HepG2 (cell line): ENCODE measurements around the gene DRAP1. TPM values are rescaled to one million over a fixed set of nuclear protein-coding genes. Genes with fewer than 3 reads are reported as not detected.

Source experiments
- ARID4A ChIP-seq: sonication (generic); formaldehyde crosslinking; IDR thresholded peaks from 2 replicates; pipeline ENCODE4 v1.5.0; 2020; ENCODE audit warnings: mild to moderate bottlenecking, missing genetic modification reagents, borderline replicate concordance
- GTF2F1 ChIP-seq: fragments of 150-350 bp; IDR thresholded peaks from 2 replicates; pipeline ENCODE4 v1.6.1; 2014; ENCODE audit warnings: low read length
- KAT8 ChIP-seq: IDR thresholded peaks from 2 replicates; pipeline ENCODE4 v1.6.1; 2016; ENCODE audit warnings: missing genetic modification reagents, missing compliant biosample characterization
- ZBTB14 ChIP-seq: sonication (generic); formaldehyde crosslinking; IDR thresholded peaks from 2 replicates; pipeline ENCODE4 v1.4.0; 2020; ENCODE audit warnings: missing genetic modification reagents
- ZNF224 ChIP-seq: sonication (generic); formaldehyde crosslinking; IDR thresholded peaks from 2 replicates; pipeline ENCODE4 v1.5.0; 2020; ENCODE audit warnings: mild to moderate bottlenecking, missing genetic modification reagents
- ZNF317 ChIP-seq: sonication (generic); formaldehyde crosslinking; IDR thresholded peaks from 2 replicates; pipeline ENCODE4 v1.5.0; 2020; ENCODE audit warnings: mild to moderate bottlenecking, missing genetic modification reagents
- ZNF713 ChIP-seq: sonication (generic); formaldehyde crosslinking; IDR thresholded peaks from 2 replicates; pipeline ENCODE4 v1.4.0; 2020; ENCODE audit warnings: mild to moderate bottlenecking, missing genetic modification reagents
- polyA plus RNA-seq, 8 experiments: library from polyadenylated mRNA; depleted of rRNA in 3 of 8; stranded (reverse) in 7 of 8; unstranded in 1 of 8; fragments of >200 nt; fragmentation: Illumina TruSeq in 4 of 8; extraction: Trizol in 4 of 8; gene quantifications; 2 replicates each; pipeline versions ENCODE4 v1.2.1 to v1.2.3, GENCODE V29; 2011 to 2016; ENCODE audit warnings: low read depth in 4 of 8, missing spikeins in 1 of 8, mixed read lengths in 1 of 8; ENCODE audit not compliant: insufficient read depth in 1 of 8
- total RNA-seq, 5 experiments: library from RNA; depleted of rRNA; stranded (reverse); fragments of >200 nt; fragmentation: Illumina TruSeq; extraction: Trizol; gene quantifications; 2 replicates each; pipeline ENCODE4 v1.2.3, GENCODE V29; 2016; ENCODE audit warnings: low read depth in 1 of 5
- TF ChIP-seq, protein P1 (sequence below): sonication (generic); formaldehyde crosslinking; IDR thresholded peaks from 2 replicates; pipeline ENCODE4 v1.5.0; 2020; ENCODE audit warnings: mild to moderate bottlenecking, missing genetic modification reagents, borderline replicate concordance

DRAP1 gene
- total and polyA plus RNA-seq, 2 of the 13 experiments (the other 11 are each of a cell fraction or from before 2014, with no cell fraction given), result 46.8 to 52.3 TPM

GRCh38 chr11:65891219-65892136 lies 27.7 kb upstream of the DRAP1 start (continued):
- TF ChIP-seq ARID4A (CRISPR knock-in tag) (no peak; the same call in 1 of the 2 replicates), ZNF713 (no peak), ZNF317 (CRISPR knock-in tag) (no peak), KAT8 (CRISPR knock-in tag) (peak; percentile 49), ZNF224 (CRISPR knock-in tag) (no peak), ZBTB14 (CRISPR knock-in tag) (no peak), GTF2F1 (no peak)
- TF ChIP-seq, protein P1, sequence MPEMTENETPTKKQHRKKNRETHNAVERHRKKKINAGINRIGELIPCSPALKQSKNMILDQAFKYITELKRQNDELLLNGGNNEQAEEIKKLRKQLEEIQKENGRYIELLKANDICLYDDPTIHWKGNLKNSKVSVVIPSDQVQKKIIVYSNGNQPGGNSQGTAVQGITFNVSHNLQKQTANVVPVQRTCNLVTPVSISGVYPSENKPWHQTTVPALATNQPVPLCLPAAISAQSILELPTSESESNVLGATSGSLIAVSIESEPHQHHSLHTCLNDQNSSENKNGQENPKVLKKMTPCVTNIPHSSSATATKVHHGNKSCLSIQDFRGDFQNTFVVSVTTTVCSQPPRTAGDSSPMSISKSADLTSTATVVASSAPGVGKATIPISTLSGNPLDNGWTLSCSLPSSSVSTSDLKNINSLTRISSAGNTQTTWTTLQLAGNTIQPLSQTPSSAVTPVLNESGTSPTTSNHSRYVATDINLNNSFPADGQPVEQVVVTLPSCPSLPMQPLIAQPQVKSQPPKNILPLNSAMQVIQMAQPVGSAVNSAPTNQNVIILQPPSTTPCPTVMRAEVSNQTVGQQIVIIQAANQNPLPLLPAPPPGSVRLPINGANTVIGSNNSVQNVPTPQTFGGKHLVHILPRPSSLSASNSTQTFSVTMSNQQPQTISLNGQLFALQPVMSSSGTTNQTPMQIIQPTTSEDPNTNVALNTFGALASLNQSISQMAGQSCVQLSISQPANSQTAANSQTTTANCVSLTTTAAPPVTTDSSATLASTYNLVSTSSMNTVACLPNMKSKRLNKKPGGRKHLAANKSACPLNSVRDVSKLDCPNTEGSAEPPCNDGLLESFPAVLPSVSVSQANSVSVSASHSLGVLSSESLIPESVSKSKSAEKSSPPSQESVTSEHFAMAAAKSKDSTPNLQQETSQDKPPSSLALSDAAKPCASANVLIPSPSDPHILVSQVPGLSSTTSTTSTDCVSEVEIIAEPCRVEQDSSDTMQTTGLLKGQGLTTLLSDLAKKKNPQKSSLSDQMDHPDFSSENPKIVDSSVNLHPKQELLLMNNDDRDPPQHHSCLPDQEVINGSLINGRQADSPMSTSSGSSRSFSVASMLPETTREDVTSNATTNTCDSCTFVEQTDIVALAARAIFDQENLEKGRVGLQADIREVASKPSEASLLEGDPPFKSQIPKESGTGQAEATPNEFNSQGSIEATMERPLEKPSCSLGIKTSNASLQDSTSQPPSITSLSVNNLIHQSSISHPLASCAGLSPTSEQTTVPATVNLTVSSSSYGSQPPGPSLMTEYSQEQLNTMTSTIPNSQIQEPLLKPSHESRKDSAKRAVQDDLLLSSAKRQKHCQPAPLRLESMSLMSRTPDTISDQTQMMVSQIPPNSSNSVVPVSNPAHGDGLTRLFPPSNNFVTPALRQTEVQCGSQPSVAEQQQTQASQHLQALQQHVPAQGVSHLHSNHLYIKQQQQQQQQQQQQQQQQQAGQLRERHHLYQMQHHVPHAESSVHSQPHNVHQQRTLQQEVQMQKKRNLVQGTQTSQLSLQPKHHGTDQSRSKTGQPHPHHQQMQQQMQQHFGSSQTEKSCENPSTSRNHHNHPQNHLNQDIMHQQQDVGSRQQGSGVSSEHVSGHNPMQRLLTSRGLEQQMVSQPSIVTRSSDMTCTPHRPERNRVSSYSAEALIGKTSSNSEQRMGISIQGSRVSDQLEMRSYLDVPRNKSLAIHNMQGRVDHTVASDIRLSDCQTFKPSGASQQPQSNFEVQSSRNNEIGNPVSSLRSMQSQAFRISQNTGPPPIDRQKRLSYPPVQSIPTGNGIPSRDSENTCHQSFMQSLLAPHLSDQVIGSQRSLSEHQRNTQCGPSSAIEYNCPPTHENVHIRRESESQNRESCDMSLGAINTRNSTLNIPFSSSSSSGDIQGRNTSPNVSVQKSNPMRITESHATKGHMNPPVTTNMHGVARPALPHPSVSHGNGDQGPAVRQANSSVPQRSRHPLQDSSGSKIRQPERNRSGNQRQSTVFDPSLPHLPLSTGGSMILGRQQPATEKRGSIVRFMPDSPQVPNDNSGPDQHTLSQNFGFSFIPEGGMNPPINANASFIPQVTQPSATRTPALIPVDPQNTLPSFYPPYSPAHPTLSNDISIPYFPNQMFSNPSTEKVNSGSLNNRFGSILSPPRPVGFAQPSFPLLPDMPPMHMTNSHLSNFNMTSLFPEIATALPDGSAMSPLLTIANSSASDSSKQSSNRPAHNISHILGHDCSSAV, result no peak
